H1 (cell line): Measurements from ENCODE around the gene CUX1. TPM values are rescaled to one million over a fixed set of nuclear protein-coding genes. Genes with fewer than 3 reads are reported as not detected.

ENCODE experiments used
- CTCF ChIA-PET: fragments of 300-600 bp; sonication (Branson Sonifier 250); formaldehyde crosslinking; loops from one replicate; lab custom pipeline; 2021; ENCODE audit not compliant: partially characterized antibody; lab: Charles Lee
- POLR2A ChIA-PET: fragments of 300-600 bp; sonication (Branson Sonifier 250); formaldehyde crosslinking; loops from one replicate; lab custom pipeline; 2021; ENCODE audit warnings: inconsistent platforms; ENCODE audit not compliant: partially characterized antibody; lab: Charles Lee
- DNase-seq, 2 experiments: peaks; one replicate each; pipeline versions ENCODE4 v3.0.0 to v3.0.0-alpha.2; 2010 to 2022; ENCODE audit warnings: low spot score in 2 of 2, low read depth in 1 of 2, mixed read lengths in 1 of 2
- FAIRE-seq: peaks from 2 replicates; lab custom pipeline; 2011; peaks lifted over from hg19 to GRCh38; lab: Jason Lieb, UNC
- H2AFZ ChIP-seq: 2 replicates; pipeline ENCODE4 v1.8.1; 2012; ENCODE audit warnings: low read length, inconsistent platforms
- H2AK5ac ChIP-seq: 2 replicates; pipeline ENCODE4 v1.6.1; 2013; ENCODE audit warnings: low read depth, low read length
- H2BK120ac ChIP-seq: replicated peaks from 2 replicates; pipeline ENCODE3; 2013; ENCODE audit warnings: low read depth, low read length, inconsistent platforms
- H2BK12ac ChIP-seq: 2 replicates; pipeline ENCODE4 v1.6.1; 2013; ENCODE audit warnings: low read depth, low read length
- H2BK15ac ChIP-seq: 2 replicates; pipeline ENCODE4 v1.6.1; 2013; ENCODE audit warnings: low read length
- H2BK20ac ChIP-seq: 2 replicates; pipeline ENCODE4 v1.6.1; 2013; ENCODE audit warnings: low read length
- H2BK5ac ChIP-seq: 2 replicates; pipeline ENCODE4 v1.6.1; 2013; ENCODE audit warnings: low read depth, low read length
- H3K14ac ChIP-seq: 2 replicates; pipeline ENCODE4 v1.6.1; 2013; ENCODE audit warnings: inconsistent platforms; ENCODE audit not compliant: insufficient read length
- H3K18ac ChIP-seq: 2 replicates; pipeline ENCODE4 v1.6.1; 2013; ENCODE audit warnings: low read length; ENCODE audit errors: extremely low read depth
- H3K23ac ChIP-seq: 2 replicates; pipeline ENCODE4 v1.6.1; 2013; ENCODE audit warnings: inconsistent platforms; ENCODE audit not compliant: insufficient read length
- H3K23me2 ChIP-seq: 2 replicates; pipeline ENCODE4 v1.6.1; 2013; ENCODE audit warnings: low read depth, low read length
- H3K27ac ChIP-seq: 2 replicates; pipeline ENCODE4 v1.6.1; 2011; ENCODE audit warnings: low read depth, low read length, inconsistent platforms
- H3K27me3 ChIP-seq, 4 experiments: replicated peaks in 1 of 4; 1 replicate in 1 of 4; 2 replicates in 3 of 4; pipeline versions ENCODE4 v1.6.1 to v1.8.1; 2011 to 2013; ENCODE audit warnings: low read length in 3 of 4, mild to moderate bottlenecking in 3 of 4, inconsistent platforms in 2 of 4, mixed read lengths in 2 of 4, moderate library complexity in 1 of 4; ENCODE audit not compliant: control insufficient read depth in 3 of 4, insufficient read depth in 3 of 4; ENCODE audit errors: extremely low read depth in 1 of 4
- H3K36me3 ChIP-seq, 4 experiments: 2 replicates each; pipeline versions ENCODE4 v1.6.1 to v1.8.1; 2011 to 2013; ENCODE audit warnings: mild to moderate bottlenecking in 4 of 4, low read length in 3 of 4, moderate library complexity in 2 of 4, control low read depth in 1 of 4, inconsistent platforms in 1 of 4; ENCODE audit not compliant: insufficient read depth in 4 of 4, control insufficient read depth in 2 of 4
- H3K4ac ChIP-seq: replicated peaks from 2 replicates; pipeline ENCODE3; 2013; ENCODE audit warnings: low read length, low read depth, mixed read lengths, inconsistent platforms; ENCODE audit not compliant: insufficient read length
- H3K4me1 ChIP-seq, 4 experiments: replicated peaks in 1 of 4; 1 replicate in 1 of 4; 2 replicates in 3 of 4; pipeline versions ENCODE4 v1.6.1 to v1.8.1; 2011 to 2013; ENCODE audit warnings: low read length in 3 of 4, inconsistent platforms in 2 of 4, mixed read lengths in 1 of 4; ENCODE audit not compliant: insufficient read depth in 4 of 4, control insufficient read depth in 3 of 4
- H3K4me2 ChIP-seq, 2 experiments: 2 replicates each; pipeline versions ENCODE4 v1.6.1 to v1.8.1; 2011 to 2013; ENCODE audit warnings: low read depth in 2 of 2, low read length in 2 of 2, control low read depth in 1 of 2, inconsistent platforms in 1 of 2, mild to moderate bottlenecking in 1 of 2; ENCODE audit not compliant: insufficient read depth in 1 of 2
- H3K4me3 ChIP-seq, 4 experiments: fragments of 200-600, 300-600 bp in 1 of 4; sonication (generic), shearing (Covaris generic), sonication (Bioruptor Twin) in 1 of 4; 2 replicates each; pipeline versions ENCODE4 v1.5.1 to v1.8.1; 2011 to 2016; ENCODE audit warnings: low read length in 4 of 4, low read depth in 3 of 4, control low read depth in 2 of 4, inconsistent platforms in 2 of 4, mild to moderate bottlenecking in 2 of 4, mixed read lengths in 1 of 4, moderate library complexity in 1 of 4; ENCODE audit not compliant: insufficient read depth in 2 of 4; ENCODE audit errors: extremely low read depth in 1 of 4
- H3K56ac ChIP-seq: replicated peaks from 2 replicates; pipeline ENCODE3; 2013; ENCODE audit warnings: low read depth, mild to moderate bottlenecking, mixed read lengths, low read length, inconsistent platforms; ENCODE audit not compliant: insufficient read length
- H3K79me1 ChIP-seq: 2 replicates; pipeline ENCODE4 v1.6.1; 2013; ENCODE audit warnings: low read depth, low read length, control low read depth
- H3K79me2 ChIP-seq, 2 experiments: 2 replicates each; pipeline versions ENCODE4 v1.6.1 to v1.8.1; 2012 to 2013; ENCODE audit warnings: low read length in 2 of 2, mild to moderate bottlenecking in 2 of 2, inconsistent platforms in 1 of 2; ENCODE audit not compliant: insufficient read depth in 2 of 2, control insufficient read depth in 1 of 2
- H3K9ac ChIP-seq, 4 experiments: replicated peaks in 1 of 4; 1 replicate in 1 of 4; 2 replicates in 3 of 4; pipeline versions ENCODE4 v1.6.1 to v1.8.1; 2011 to 2013; ENCODE audit warnings: low read depth in 3 of 4, low read length in 3 of 4, control low read depth in 2 of 4, mild to moderate bottlenecking in 2 of 4, moderate library complexity in 2 of 4, inconsistent platforms in 1 of 4; ENCODE audit errors: extremely low read depth in 1 of 4
- H3K9me3 ChIP-seq, 2 experiments: 2 replicates each; pipeline versions ENCODE4 v1.6.1 to v1.8.1; 2012 to 2013; ENCODE audit warnings: mild to moderate bottlenecking in 2 of 2, moderate library complexity in 2 of 2, control low read depth in 1 of 2, inconsistent platforms in 1 of 2, low read depth in 1 of 2, low read length in 1 of 2, mixed read lengths in 1 of 2; ENCODE audit not compliant: insufficient read depth in 2 of 2
- H4K20me1 ChIP-seq, 2 experiments: replicated peaks in 1 of 2; 2 replicates each; pipeline versions ENCODE3 to v1.8.1; 2011 to 2013; ENCODE audit warnings: inconsistent platforms in 2 of 2, low read length in 2 of 2, mild to moderate bottlenecking in 1 of 2; ENCODE audit not compliant: insufficient read depth in 2 of 2, control insufficient read depth in 1 of 2
- H4K5ac ChIP-seq: 2 replicates; pipeline ENCODE4 v1.6.1; 2013; ENCODE audit warnings: low read length, low read depth, mixed read lengths, inconsistent platforms; ENCODE audit not compliant: insufficient read length
- H4K8ac ChIP-seq: 2 replicates; pipeline ENCODE4 v1.8.0; 2013; ENCODE audit warnings: mild to moderate bottlenecking, moderate library complexity, low read length, inconsistent platforms; ENCODE audit not compliant: insufficient read depth; ENCODE audit errors: extremely low read depth
- H4K91ac ChIP-seq: replicated peaks from 2 replicates; pipeline ENCODE3; 2013; ENCODE audit warnings: low read length, mixed read lengths, inconsistent platforms; ENCODE audit not compliant: insufficient read length
- KDM1A ChIP-seq: fragments of 200-600, 300-600 bp; sonication (generic); IDR thresholded peaks from 2 replicates; pipeline ENCODE4 v1.7.1; 2016; ENCODE audit warnings: mild to moderate bottlenecking, low read length, borderline replicate concordance
- MAX ChIP-seq: IDR thresholded peaks from 2 replicates; pipeline ENCODE4 v1.6.1; 2012; ENCODE audit warnings: inconsistent platforms
- PHF8 ChIP-seq: fragments of 200-600 bp; sonication (generic); conservative IDR thresholded peaks from 2 replicates; pipeline ENCODE4 v1.7.1; 2012; ENCODE audit warnings: low read depth, mild to moderate bottlenecking, inconsistent platforms, low read length, moderate library complexity
- POU5F1 ChIP-seq: IDR thresholded peaks from 2 replicates; pipeline ENCODE4 v1.6.1; 2011; ENCODE audit warnings: low read depth, mild to moderate bottlenecking, low read length, moderate library complexity
- RAD21 ChIP-seq, 2 experiments: IDR thresholded peaks in 1 of 2; conservative IDR thresholded peaks in 1 of 2; 2 replicates each; pipeline ENCODE4 v1.6.1; 2011; ENCODE audit warnings: low read depth in 2 of 2, low read length in 2 of 2, improper control_type of control experiment in 1 of 2, inconsistent platforms in 1 of 2, mild to moderate bottlenecking in 1 of 2, moderate library complexity in 1 of 2
- RFX5 ChIP-seq: IDR thresholded peaks from 2 replicates; pipeline ENCODE4 v1.6.1; 2011; ENCODE audit warnings: low read depth, low read length, improper control_type of control experiment, borderline replicate concordance
- RXRA ChIP-seq: IDR thresholded peaks from 2 replicates; pipeline ENCODE4 v1.6.1; 2011; ENCODE audit warnings: low read depth, mild to moderate bottlenecking, low read length, moderate library complexity; ENCODE audit not compliant: insufficient read depth
- SIX5 ChIP-seq: IDR thresholded peaks from 2 replicates; pipeline ENCODE4 v1.6.1; 2011; ENCODE audit warnings: mild to moderate bottlenecking, low read depth, low read length
- SRF ChIP-seq: IDR thresholded peaks from 2 replicates; pipeline ENCODE4 v1.6.1; 2011; ENCODE audit warnings: mild to moderate bottlenecking, low read depth, low read length, moderate library complexity
- ZNF274 ChIP-seq: IDR thresholded peaks from 2 replicates; pipeline ENCODE4 v1.7.0; 2012; ENCODE audit warnings: low read length, borderline replicate concordance; ENCODE audit errors: extremely low read depth
- WGBS, 2 experiments: shearing (Covaris generic) in 1 of 2; methylation state at CpG; one replicate each; pipeline versions ENCODE4 v1.1.6 to v1.1.7; 2013 to 2015; ENCODE audit warnings: low lambda C conversion rate in 2 of 2, mixed read lengths in 2 of 2, inconsistent platforms in 1 of 2, low coverage in 1 of 2, missing lambda C conversion rate in 1 of 2; ENCODE audit not compliant: insufficient replicate concordance in 2 of 2, insufficient coverage in 1 of 2, insufficient read length in 1 of 2; ENCODE audit errors: extremely low coverage in 1 of 2, missing lambda C conversion rate in 1 of 2; 5-methylcytosine and 5-hydroxymethylcytosine counted together
- polyA plus RNA-seq, 7 experiments: library from polyadenylated mRNA; depleted of rRNA in 3 of 7; stranded (reverse) in 5 of 7; unstranded in 2 of 7; fragments of >200 nt in 5 of 7; fragments of 200-250 nt in 2 of 7; gene quantifications; 1 replicate in 5 of 7; 2 replicates in 1 of 7; 4 replicates in 1 of 7; pipeline versions ENCODE4 v1.2.1 to v1.2.3, GENCODE V29; 2011 to 2013; ENCODE audit warnings: missing spikeins in 2 of 7, mixed read lengths in 2 of 7
- total RNA-seq: library from RNA; stranded (reverse); fragmentation: NEBNext Ultra II Directional; extraction: Animal tissue kit (Norgen Biotek cat#: 25700); gene quantifications from 2 replicates; pipeline ENCODE4 v1.2.1, GENCODE V29; 2021

Gene CUX1
- total and polyA plus RNA-seq, 2 of the 8 experiments (the other 6 are each of a cell fraction or from before 2014, with no cell fraction given), result 21.6 to 65.9 TPM

- no peak overlapping the region for H4K8ac ChIP-seq
- no peak overlapping the region for H3K18ac ChIP-seq
- no peak overlapping the region for H3K4me3 ChIP-seq
- no peak overlapping the region for H3K14ac ChIP-seq
- no peaks in the 10 kb centered on the region for H3K79me2 ChIP-seq
- no peaks in the 10 kb centered on the region for H3K36me3 ChIP-seq
- no peak overlapping the region for H2BK5ac ChIP-seq
- H2BK15ac ChIP-seq, result no peak overlapping the region
- no peak overlapping the region for H3K56ac ChIP-seq
- H2AK5ac ChIP-seq, result no peak overlapping the region
- no peak for DNase-seq
- H3K4ac ChIP-seq, result no peak overlapping the region
- H3K9me3 ChIP-seq, result no peaks in the 10 kb centered on the region
- ChIA-PET CTCF (interaction anchor here (1.1 to 1.3 kb wide), 3 partner anchors 12 to 329 kb away, joined by 3 to 4 read pairs (median 4); no protein-coding TSS in a partner anchor), POLR2A (no interaction called here)
- H3K23ac ChIP-seq, result no peak overlapping the region
- no peak overlapping the region for H4K5ac ChIP-seq
- no peak overlapping the region for H3K27ac ChIP-seq
- no peak overlapping the region for H3K4me2 ChIP-seq
- no peak overlapping the region for H3K9ac ChIP-seq
- 87% methylated on average over 3 of the region's 3 CpGs; no CpG with 5 or more reads in 1 of the 2 experiments for WGBS, 2 experiments
- H3K27me3 ChIP-seq, result no peaks in the 10 kb centered on the region; a peak in 1 of 7 replicates
- no peak overlapping the region for H2AFZ ChIP-seq
- H2BK120ac ChIP-seq, result no peak overlapping the region
- no peak overlapping the region for H4K91ac ChIP-seq
- no peaks in the 10 kb centered on the region for H3K23me2 ChIP-seq
- H4K20me1 ChIP-seq, result no peaks in the 10 kb centered on the region
- H2BK12ac ChIP-seq, result no peak overlapping the region
- H3K79me1 ChIP-seq, result no peaks in the 10 kb centered on the region
- TF ChIP-seq POU5F1 (no peak), RXRA (no peak), KDM1A (no peak), RFX5 (no peak), MAX (no peak), ZNF274 (no peak), PHF8 (no peak), SRF (no peak), SIX5 (no peak), RAD21 (IDR thresholded peaks at IDR 0.05 in 1 of 2, conservative IDR thresholded peaks at IDR 0.05 in 1 of 2; ENCODE audit: low read depth in 2 of 2, low read length in 2 of 2) (no peak)
- H3K4me1 ChIP-seq, result no peaks in the 10 kb centered on the region
- no peak overlapping the region for H2BK20ac ChIP-seq
- FAIRE-seq, result no peak
Observed at GRCh38 chr7:101782896-101783295, 34.5 kb upstream of the CUX1 start.
